Stimulated activated CD4-positive, alpha-beta T cell treated with anti-CD3 and anti-CD28 coated beads, Interleukin-1b, Interleukin-23, amount 100 ng/mL, for 48 hours (primary cell): ENCODE data around the gene CYP3A4.
"Not testable (repeated sequence)": the region's sequence is repeated elsewhere in the genome, so short reads cannot be mapped to it uniquely, and the experiment has no call there.

Experiments used
- DNase-seq: peaks from one replicate; pipeline ENCODE4 v3.0.0-alpha.2; 2020

The CYP3A4 gene

DNA sequence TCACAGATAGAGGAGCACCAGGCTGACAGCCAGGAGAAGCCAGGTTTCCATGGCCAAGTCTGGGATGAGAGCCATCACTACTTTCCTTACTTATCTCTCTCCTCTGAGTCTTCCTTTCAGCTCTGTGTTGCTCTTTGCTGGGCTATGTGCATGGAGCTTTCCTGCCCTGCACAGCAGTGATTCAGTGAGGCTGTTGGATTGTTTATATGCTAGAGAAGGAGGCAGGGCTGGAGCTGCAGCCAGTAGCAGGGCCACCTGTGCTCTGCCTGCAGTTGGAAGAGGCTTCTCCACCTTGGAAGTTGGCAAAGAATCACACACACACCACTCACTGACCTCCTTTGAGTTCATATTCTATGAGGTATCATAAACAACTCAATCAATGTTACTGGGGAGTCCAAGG lies at the start of gene CYP3A4:
TSS of gene CYP3A4 (minus strand) at position 178 of the 400 bp plus-strand sequence. CDS start at position 75, 103 bp downstream.
- DNase-seq: no peak

DNA sequence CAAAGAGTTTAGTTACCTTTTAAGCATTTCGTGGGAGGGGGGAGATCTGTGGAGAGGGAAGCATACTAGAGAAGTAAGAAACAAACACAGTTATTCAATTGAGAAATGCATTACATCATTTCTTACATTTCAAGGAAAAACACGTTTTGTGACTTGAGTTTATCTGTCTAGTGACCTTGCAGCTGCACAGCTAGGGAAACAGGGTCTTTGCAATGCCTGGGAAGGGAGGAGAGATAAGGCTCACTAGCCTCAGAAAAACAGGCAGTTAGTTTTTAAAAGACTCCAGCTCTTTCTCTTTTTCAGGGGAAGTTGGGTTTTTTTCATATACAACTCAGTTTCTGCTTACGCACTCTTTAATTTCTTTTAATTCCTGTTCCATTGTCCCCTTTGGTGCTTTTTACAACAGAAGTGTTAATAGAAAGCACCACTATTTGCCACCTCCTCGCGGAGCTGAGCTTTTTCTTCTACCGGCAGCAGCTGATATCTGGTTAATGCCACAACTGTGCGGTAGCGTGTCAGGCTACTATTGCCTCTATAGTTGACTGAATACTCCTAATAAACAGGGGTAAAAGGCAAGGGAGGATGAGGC lies 49.4 kb upstream of the CYP3A4 start:
- DNase-seq: no peak

DNA sequence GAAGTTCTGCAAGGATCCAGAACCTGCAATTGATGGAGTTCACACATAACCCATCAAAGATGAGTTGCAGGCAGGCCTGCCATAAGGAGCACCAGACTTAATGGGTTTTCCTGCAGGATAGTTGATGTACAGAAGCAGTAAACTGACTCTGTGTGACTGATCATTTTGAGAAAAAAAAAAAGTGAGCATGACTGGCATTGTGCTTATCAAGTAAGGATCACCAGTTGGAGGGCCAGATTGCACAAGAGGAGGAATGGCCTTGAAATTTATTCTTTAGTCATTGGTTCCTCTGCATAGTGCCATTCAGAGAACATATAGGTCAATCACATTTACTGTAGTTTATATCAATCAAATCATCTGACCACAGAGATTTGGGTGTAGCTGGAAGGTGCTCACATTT lies 47.6 kb upstream of the CYP3A4 start:
- DNase-seq: no peak

DNA sequence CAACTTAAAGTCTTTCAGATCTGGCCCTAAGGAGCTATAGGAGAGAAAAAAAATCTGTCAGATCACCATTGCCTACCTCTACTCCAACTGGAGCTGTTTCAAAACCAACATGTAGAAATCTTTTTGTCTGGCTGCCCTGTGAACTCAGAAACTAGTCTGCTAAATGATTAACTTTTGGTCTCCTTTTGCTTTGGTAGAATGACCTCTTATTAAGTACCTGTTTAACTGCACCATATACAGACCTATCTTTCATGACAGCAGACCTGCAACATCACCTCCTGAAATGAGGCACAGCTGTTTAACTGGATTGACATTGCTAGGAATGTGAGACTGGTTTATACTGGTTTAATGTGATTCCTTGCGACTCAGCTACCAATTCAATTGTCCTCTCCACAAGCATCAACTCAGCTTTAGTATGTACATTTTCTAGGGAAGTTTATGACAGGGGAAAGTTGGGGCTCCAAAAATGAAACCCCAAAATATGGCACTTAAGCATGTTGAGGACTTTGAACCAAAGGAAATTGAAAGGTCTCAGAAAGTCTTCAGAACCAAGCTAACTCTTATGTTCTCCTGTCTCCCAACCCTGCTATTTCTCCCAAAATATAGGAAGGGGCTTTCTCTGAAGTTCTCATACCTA lies 45.7 kb upstream of the CYP3A4 start:
- no peak for DNase-seq

DNA sequence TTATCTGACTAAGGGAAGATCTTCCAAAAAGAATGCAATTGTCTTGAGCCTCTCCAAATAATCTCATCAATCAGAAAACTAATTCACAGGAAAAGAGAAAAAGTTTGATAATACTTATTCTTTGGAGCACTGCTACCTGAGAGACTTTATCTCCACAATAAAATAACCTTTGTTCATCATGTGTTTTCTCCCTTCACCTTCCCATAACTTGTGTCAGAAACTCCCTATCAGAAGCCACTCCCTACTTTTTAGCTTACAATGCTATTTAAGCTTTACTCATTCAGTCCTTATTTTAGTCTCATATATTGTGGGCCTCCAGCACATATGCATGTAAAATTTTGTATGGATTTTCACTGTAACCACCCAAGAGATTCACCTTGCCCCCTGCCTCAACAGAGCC lies 44.8 kb upstream of the CYP3A4 start:
- DNase-seq: no peak

DNA sequence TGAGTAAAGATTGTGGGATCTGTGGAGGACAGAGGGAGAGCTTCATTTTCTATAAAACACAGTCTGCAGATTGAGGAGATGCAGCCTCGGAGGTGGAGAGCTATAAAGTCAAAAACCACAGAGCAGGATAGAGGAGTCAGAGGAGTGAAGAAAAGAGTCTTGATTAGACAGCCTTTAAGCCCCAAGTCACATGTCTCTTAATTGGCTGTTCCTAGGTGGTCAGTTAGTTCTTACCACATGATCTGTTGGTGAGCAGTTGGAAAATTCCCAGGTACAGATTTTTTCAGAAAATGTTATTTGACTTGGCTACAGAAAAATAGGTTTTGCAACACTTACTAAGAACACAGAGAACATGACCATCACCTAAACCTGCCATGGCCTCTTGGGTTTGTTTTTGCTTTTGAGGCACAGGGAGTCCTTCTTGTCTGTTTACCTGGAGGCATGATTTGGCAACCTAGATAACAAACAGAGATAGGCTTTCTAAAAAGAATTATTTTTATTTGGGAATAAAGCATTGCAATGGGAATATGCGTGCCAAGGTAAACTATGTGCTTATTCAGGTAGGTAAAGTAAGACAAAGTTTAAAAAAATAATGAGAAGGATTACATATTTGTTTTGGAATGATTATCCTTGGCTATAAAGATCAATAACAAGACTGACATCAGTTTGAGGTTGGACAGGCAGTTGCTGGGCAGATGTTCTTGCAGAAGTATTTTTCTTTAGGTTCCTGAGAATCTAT lies 43.2 kb upstream of the CYP3A4 start:
- no peak for DNase-seq

DNA sequence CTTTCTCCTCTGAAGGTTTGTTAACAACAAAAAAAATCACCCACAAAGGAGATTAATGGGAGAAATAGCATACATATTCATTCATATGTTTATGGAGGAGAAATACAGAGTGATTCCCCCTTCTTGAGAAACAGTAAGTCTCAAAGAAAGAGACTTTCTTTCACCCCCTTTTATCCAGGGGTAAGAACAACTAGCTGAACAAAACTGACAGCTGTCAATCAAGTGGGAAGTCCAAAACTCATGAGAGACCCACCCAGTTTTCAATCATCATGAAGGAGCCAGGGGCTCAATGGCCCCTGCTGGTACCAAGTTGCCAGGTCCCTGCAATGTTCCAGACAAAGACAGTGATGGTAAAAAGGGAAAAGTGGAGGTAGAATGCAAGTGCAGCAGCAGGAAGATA lies 41.9 kb upstream of the CYP3A4 start:
- no peak for DNase-seq

DNA sequence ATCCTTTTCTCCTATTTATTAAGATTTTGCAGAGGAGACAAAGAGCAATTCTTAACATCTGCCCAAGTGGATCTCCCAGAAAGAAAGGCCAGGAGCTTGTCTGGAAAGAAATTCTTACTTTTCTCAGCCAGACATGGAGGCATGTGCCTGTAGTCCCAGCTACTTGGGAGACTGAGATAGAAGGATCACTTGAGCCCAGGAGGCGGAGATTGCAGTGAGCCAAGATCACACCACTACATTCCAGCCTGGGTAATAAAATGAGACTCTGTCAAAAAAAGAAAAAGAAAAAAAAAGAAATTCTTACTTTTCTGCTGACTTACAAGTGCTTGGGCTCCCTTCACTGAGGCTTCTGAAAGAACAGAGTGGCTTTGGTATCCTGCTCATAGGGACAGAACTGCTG lies 41.5 kb upstream of the CYP3A4 start:
- no peak for DNase-seq

DNA sequence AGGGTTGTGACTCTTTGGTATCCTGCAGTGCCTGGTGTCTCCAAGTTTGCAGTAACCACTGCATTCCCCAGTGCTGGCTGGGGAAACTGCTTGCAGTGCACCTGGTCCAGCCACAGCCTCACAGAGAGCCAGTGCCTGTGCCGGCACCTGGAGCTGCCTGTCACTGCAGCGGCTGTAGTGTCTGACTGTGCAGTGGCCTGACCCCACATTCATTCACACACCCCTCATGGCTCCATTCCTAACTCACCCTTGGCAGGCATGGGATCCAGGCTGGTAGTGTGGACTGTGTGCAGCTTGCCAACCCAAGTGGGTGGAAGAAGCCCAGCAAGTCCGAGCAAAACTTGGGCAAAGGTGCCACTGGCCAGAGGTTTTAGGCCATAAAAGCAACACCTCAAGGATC lies 40.1 kb upstream of the CYP3A4 start:
- DNase-seq: no peak

DNA sequence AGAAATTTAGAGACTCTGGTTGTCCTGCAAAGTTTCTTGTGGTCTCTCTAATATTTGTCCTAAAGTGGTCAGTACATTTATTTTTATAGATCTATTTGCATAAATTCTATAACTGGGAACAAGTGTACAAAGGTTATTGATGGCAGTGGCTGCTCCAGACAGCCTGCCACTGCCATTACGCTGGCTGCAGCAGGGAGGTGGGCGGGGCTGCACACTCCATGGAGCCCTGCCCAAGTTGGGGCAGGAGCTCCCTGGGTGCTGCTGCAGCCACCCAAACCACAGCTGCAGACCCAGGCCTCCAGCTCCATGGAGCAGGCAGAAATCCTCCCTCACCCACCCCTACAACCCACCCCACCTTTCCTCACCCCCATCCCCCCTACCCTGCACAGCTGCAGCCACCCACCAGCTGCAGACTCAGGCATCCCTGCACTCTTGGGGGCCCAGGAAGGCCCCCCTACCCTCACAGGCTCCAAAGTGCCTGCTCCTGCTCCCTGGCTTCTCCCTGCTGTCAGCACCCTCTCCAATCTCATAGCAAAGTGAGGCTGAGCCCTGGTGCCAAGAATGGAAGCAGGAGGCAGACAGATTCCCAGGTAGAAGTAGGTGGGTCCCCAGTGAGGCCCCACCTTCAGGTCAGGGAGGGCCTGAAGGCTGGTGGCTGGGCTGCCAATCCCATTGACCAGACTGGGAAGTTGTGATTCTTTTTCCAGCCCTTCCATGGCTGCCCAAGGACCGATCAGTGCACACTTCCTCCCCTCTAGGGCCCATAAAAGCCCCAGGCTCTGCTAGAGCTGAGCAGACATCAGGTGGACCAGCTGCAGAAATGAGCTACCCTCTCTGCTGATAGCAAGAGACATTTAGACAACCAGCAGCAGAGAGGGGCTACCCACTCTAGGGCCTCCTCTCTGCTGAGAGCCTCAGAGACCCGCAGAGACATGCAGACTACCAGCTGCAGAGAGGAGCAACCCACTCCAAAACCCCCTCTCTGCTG lies 39.0 kb upstream of the CYP3A4 start:
- DNase-seq: no peak

DNA sequence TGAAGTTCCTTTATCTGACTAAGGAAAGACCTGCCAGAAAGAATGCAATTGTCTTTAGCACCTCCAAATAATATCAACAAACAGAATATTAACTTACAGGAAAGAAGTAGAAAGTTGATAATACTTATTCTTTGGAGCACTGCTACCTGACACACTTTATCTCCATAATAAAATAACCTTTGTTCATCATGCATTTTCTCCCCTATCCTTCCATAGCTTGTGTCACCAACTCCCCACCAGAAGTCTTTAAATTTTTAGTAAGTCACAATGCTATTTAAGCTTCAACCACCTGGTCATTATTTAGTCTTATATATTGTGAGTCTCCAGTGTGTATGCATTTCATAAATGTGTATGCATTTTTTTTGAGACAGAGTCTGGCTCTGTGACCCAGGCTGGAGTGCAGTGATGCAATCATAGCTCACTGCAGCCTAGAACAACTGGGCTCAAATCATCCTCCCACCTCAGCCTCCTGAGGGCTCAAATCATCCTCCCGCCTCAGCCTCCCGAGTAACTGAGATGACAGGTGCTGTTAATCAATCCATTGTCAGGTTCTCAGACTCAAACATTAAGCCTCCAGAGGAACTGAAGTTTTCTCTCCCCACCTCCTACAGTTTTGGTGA lies 36.5 kb upstream of the CYP3A4 start:
- DNase-seq: no peak

DNA sequence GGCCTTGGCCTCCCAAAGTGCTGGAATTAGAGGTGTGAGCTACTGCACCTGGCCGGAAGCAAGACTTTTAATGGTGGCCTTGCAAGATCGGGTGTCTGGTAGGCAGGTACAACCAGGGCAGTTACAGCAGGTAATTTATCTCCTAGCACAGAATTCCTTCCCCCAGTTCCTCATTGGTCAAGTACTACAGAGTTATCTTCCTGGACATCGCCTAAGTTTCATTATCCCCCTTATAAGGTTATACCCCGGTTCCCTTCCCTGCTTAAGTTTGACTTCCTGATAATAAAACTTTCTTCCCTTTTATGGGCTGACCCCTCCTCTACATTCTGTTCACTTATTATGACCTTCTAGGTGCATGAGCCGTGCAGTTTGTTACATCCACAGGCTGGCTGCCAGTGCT lies 24.8 kb upstream of the CYP3A4 start:
- DNase-seq: no peak

DNA sequence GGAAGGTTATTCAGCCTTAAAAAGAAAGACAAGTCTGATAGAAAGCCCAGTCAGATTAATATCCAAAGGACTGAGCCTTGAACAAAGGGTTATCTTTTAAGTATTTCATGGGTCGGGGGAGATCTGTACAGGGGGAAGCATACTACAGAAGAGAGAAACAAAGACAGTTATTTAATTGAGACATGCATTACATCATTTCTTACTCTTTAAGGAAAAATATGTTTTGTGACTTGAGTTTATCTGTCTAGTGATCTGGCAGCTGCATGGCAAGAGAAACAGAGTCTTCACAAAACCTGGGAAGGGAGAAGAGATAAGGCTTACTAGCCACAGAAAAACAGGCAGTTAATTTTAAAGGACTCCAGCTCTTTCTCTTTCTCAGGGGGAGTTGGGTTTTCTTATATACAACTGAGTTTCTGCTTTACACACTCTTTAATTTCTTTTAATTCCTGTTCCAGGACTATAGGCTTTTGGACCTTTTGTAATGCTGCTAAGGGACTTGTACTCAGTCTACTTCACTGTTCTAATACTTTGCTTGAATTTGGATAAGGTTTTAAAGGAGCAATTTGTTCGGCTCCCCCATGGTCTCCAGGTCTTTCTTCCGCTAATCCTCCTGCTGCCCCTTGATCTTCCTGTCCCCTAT lies 23.0 kb upstream of the CYP3A4 start:
- DNase-seq: no peak

DNA sequence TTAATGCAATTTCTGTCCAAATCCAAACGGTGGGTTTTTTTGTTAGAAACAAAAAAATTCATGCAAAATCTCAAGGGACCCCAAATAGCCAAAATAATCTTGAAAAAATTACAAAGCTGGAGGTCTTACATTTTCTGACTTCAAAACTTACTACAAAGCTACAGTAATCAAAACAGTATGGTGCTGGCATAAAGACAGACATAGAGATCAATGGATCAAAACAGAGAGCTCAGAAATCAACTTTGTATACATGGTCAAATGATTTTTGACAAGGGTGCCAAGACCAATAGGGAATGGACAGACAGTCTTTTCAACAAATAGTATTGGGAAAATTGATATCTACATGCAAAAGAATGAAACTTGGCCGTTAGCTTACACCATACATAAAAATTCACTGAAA lies 21.7 kb upstream of the CYP3A4 start:
- DNase-seq: no peak

DNA sequence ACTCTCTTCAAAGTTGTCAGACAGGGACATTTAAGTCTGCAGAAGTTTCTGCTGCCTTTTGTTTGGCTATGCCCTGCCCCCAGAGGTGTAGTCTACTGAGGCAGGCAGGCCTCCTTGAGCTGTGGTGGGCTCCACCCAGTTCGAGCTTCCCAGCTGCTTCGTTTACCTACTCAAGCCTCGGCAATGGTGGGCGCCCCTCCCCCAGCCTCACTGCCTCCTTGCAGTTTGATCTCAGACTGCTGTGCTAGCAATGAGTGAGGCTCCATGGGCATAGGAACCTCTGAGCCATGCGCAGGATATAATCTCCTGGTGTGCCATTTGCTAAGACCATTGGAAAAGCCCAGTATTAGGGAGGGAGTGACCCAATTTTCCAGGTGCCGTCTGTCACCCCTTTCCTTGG lies 19.1 kb upstream of the CYP3A4 start:
- not testable (repeated sequence) for DNase-seq

DNA sequence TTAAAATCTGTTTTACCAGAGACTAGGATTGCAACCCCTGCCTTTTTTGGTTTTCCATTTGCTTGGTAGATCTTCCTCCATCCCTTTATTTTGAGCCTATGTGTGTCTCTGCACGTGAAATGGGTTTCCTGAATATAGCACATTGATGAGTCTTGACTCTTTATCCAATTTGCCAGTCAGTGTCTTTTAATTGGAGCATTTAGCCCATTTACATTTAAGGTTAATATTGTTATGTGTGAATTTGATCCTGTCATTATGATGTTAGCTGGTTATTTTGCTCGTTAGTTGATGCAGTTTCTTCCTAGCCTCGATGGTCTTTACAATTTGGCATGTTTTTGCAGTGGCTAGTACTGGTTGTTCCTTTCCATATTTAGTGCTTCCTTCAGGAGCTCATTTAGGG lies 17.4 kb upstream of the CYP3A4 start:
- DNase-seq: not testable (repeated sequence)

DNA sequence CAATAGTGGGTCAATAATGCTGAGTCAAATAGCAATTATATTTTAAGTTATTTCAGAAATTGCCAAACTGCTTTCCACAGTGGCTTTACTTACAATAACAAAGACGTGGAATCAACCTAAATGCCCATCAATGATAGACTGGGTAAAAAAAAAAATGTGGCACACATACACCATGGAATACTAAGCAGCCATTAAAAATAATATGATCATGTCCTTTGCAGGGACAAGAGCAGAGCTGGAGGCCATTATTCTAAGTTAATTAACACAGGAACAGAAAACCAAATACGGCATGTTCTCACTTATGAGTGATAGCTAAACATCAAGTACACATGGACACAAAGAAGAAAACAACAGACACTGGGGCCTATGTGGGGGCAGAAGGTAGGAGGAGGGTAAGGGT lies 15.0 kb upstream of the CYP3A4 start:
- DNase-seq: no peak

DNA sequence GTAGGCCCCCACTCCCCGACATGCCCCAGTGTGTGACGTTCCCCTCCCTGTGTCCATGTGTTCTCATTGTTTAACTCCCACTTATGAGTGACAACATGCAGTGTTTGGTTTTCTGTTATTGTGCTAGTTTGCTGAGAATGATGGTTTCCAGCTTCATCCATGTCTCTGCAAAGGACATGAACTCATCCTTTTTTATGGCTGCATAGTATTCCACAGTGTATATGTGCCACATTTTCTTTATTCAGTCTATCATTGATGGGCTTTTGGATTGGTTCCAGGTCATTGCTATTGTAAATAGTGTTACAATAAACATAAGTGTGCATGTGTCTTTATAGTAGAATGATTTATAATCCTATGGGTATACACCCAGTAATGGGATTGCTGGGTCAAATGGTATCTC lies 11.9 kb upstream of the CYP3A4 start:
- DNase-seq: not testable (repeated sequence)

DNA sequence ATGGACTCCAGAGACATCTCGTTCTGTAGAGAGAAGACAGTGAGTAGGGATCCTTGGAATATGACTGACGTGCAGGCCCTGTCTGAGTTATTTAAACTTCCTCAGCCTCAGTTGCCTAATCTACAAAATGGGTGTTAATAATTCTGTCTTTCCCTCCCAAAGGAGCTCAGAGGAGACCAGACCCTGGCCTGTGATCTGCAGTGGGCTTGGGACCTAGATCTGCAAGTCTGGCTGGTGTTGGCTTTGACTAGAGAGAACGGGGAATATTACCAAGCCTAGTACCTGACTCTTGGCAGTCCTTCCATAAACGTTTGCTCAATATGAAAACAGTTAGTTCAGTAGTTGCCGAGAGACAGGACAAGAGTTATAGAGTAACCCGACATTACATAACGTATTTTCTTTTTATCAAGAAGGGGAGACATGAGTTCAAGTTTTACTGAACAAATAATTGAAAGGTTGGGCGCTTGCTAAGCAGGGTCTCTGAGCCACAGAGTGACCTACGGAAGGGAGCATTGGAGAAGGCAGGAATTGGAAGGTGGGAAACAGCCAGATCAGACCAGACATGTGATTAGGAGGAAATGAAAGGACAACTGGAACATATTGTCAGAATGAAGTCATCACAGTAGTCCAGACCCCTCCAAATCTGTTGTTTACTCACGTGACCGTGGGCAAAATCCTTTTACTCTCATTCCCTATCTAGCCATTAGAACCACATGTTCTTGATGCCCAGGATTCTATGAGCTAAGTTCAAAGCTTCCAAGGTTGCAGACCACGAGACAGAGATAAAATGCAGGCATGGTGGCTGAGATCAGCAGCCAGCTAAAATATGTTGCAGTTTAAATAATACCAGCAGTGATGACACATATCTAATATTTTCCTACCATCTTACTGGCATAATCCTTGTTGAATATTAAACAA lies 10.9 kb upstream of the CYP3A4 start:
- DNase-seq: no peak

DNA sequence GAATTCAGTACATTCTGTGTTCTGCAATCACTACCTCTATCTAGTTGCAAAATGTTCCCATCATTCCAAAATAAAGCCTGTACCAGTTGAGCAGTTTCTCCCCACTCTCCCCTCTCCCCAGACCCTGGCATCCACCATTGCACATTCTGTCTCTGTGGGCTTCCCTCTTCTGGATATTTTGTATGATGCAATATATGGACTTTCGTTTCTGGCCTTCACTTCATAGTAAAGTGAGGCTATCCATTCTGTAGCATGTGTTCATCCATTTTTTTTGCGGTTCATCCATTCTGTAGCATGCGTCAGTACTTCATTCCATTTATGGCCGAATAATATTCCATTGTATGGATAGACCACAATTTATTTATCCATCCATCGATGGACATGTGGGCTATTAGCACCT lies 9.5 kb upstream of the CYP3A4 start:
- DNase-seq: no peak

DNA sequence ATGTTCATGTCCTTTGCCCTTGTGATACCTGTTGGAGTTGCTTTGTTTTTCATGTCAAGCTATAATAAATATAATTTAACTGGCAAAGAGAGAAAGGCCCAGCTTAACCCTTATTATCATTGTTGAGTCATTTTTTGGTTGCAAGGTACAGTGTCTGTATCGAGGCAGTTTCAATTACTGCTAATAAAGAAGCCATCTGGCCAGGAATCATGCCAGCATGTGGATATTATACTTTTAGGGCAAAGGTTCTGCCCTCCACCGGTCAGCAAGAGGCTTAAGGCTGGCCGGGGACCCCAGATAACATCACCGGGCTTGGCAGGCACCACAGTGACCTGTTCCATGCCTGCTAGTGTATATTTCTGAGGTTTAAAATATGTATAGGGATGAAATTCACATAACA lies 9.0 kb upstream of the CYP3A4 start:
- DNase-seq: no peak
